Activated naive CD4-positive, alpha-beta T cell treated with anti-CD3 and anti-CD28 coated beads, Interleukin-2, amount 50 U/mL, for 72 hours (primary cell): ENCODE measurements around the gene ARHGEF9. TPM values are rescaled to one million over a fixed set of nuclear protein-coding genes. Genes with fewer than 3 reads are reported as not detected.

ENCODE experiments used
- ATAC-seq, 2 donors: fragments of 150-1000 bp; cut with Tn5 transposase; 2 replicates each; pipeline ENCODE4 v1.10.0; 2021; ENCODE audit warnings: mild to moderate bottlenecking in 2 of 2, moderate library complexity in 2 of 2
- DNase-seq, 2 donors: peaks; one replicate each; pipeline ENCODE4 v3.0.0; 2021 to 2022; ENCODE audit warnings: low spot score in 2 of 2
- H3K27ac Mint-ChIP-seq, 2 donors: one replicate each; pipeline ENCODE4 v1.8.0; 2022; ENCODE audit warnings: mild to moderate bottlenecking in 2 of 2, mixed read lengths in 2 of 2
- H3K36me3 Mint-ChIP-seq, 2 donors: one replicate each; pipeline ENCODE4 v1.8.0; 2022; ENCODE audit warnings: mixed read lengths in 2 of 2
- H3K9me3 Mint-ChIP-seq, 2 donors: one replicate each; pipeline ENCODE4 v1.8.0; 2022; ENCODE audit warnings: mixed read lengths in 2 of 2
- total RNA-seq, 2 donors: library from RNA; stranded (reverse); gene quantifications; one replicate each; pipeline ENCODE4 v1.2.3, GENCODE V29; 2022

Gene ARHGEF9
- total RNA-seq, 2 donors from 2014 or later = 15.8 to 21.4 TPM

- H3K27ac Mint-ChIP-seq = peak overlapping the region; percentile 93 to 96
- H3K36me3 Mint-ChIP-seq = peaks cover 9 to 11% of the 10 kb centered on the region in 2 donors
- H3K9me3 Mint-ChIP-seq = peaks cover 0 to 5% of the 10 kb centered on the region in 2 donors
- ATAC-seq (peak; percentile 95 to 96), DNase-seq (peak; percentile 72 to 90)
Measured at GRCh38 chrX:63754860-63755579, 30.0 kb downstream of the ARHGEF9 start.

- peak in 1 of 2 donors; percentile 10 for DNase-seq
- H3K27ac Mint-ChIP-seq = peak overlapping the region; percentile 93 to 97
- peak; percentile 28 to 45 for ATAC-seq
- H3K9me3 Mint-ChIP-seq = peaks cover 0 to 5% of the 10 kb centered on the region in 2 donors
- peaks cover 9 to 11% of the 10 kb centered on the region in 2 donors for H3K36me3 Mint-ChIP-seq
Measured at GRCh38 chrX:63754136-63754859, 30.7 kb downstream of the ARHGEF9 start.

GRCh38 chrX:63751481-63751880 is 33.5 kb downstream of the ARHGEF9 start:
- no peak overlapping the region for H3K27ac Mint-ChIP-seq
- no peak for ATAC-seq
- no peak for DNase-seq
- H3K9me3 Mint-ChIP-seq = no peaks in the 10 kb centered on the region
- H3K36me3 Mint-ChIP-seq = peaks cover 9 to 11% of the 10 kb centered on the region in 2 donors

- H3K27ac Mint-ChIP-seq = no peak overlapping the region
- H3K36me3 Mint-ChIP-seq = peaks cover 9 to 11% of the 10 kb centered on the region in 2 donors
- ATAC-seq (no peak), DNase-seq (no peak)
- H3K9me3 Mint-ChIP-seq = no peaks in the 10 kb centered on the region
Measured at GRCh38 chrX:63750811-63751210, 34.2 kb downstream of the ARHGEF9 start.

- peaks cover 0 to 13% of the 10 kb centered on the region in 2 donors for H3K36me3 Mint-ChIP-seq
- ATAC-seq (no peak), DNase-seq (no peak)
- no peaks in the 10 kb centered on the region for H3K9me3 Mint-ChIP-seq
- peak overlapping the region in 1 of 2 donors; percentile 32 for H3K27ac Mint-ChIP-seq
Measured at GRCh38 chrX:63747331-63747730, 37.7 kb downstream of the ARHGEF9 start.

GRCh38 chrX:63746715-63747114 is 38.3 kb downstream of the ARHGEF9 start:
- peak in 1 of 2 donors; percentile 12 for ATAC-seq
- Mint-ChIP-seq H3K27ac (peak overlapping the region in 1 of 2 donors; percentile 85), H3K9me3 (no peaks in the 10 kb centered on the region), H3K36me3 (peaks cover 0 to 19% of the 10 kb centered on the region in 2 donors)
- DNase-seq = no peak

- peak; percentile 100 for ATAC-seq
- no peak for DNase-seq
- Mint-ChIP-seq H3K36me3 (peaks cover 0 to 19% of the 10 kb centered on the region in 2 donors), H3K27ac (peak overlapping the region in 1 of 2 donors; percentile 85), H3K9me3 (no peaks in the 10 kb centered on the region)
Measured at GRCh38 chrX:63746278-63746677, 38.7 kb downstream of the ARHGEF9 start.

GRCh38 chrX:63744850-63745394 is 40.1 kb downstream of the ARHGEF9 start:
- H3K27ac Mint-ChIP-seq = no peak overlapping the region
- H3K9me3 Mint-ChIP-seq = no peaks in the 10 kb centered on the region
- no peak for DNase-seq
- H3K36me3 Mint-ChIP-seq = peaks cover 0 to 19% of the 10 kb centered on the region in 2 donors
- no peak for ATAC-seq

GRCh38 chrX:63743596-63743995 is 41.4 kb downstream of the ARHGEF9 start:
- ATAC-seq = no peak
- DNase-seq = no peak
- no peak overlapping the region for H3K27ac Mint-ChIP-seq
- H3K36me3 Mint-ChIP-seq = peaks cover 0 to 19% of the 10 kb centered on the region in 2 donors
- no peaks in the 10 kb centered on the region for H3K9me3 Mint-ChIP-seq

- DNase-seq = no peak
- no peak overlapping the region for H3K27ac Mint-ChIP-seq
- no peaks in the 10 kb centered on the region for H3K9me3 Mint-ChIP-seq
- no peak for ATAC-seq
- H3K36me3 Mint-ChIP-seq = peaks cover 0 to 19% of the 10 kb centered on the region in 2 donors
Measured at GRCh38 chrX:63740382-63740781, 44.6 kb downstream of the ARHGEF9 start.

GRCh38 chrX:63739885-63740284 is 45.1 kb downstream of the ARHGEF9 start:
- Mint-ChIP-seq H3K27ac (no peak overlapping the region), H3K9me3 (no peaks in the 10 kb centered on the region), H3K36me3 (peaks cover 0 to 19% of the 10 kb centered on the region in 2 donors)
- DNase-seq = no peak
- no peak for ATAC-seq

- peak; percentile 84 to 90 for ATAC-seq
- Mint-ChIP-seq H3K9me3 (no peaks in the 10 kb centered on the region), H3K36me3 (peaks cover 0 to 14% of the 10 kb centered on the region in 2 donors), H3K27ac (no peak overlapping the region)
- peak in 1 of 2 donors; percentile 3 for DNase-seq
Measured at GRCh38 chrX:63738696-63739095, 46.3 kb downstream of the ARHGEF9 start.

- ATAC-seq (no peak), DNase-seq (no peak)
- H3K27ac Mint-ChIP-seq = no peak overlapping the region
- H3K36me3 Mint-ChIP-seq = peaks cover 0 to 5% of the 10 kb centered on the region in 2 donors
- peaks cover 0 to under 1% of the 10 kb centered on the region in 2 donors for H3K9me3 Mint-ChIP-seq
Measured at GRCh38 chrX:63737131-63737921, 47.7 kb downstream of the ARHGEF9 start.

- ATAC-seq = no peak
- Mint-ChIP-seq H3K36me3 (no peaks in the 10 kb centered on the region), H3K9me3 (peaks cover 0 to 5% of the 10 kb centered on the region in 2 donors), H3K27ac (no peak overlapping the region)
- no peak for DNase-seq
Measured at GRCh38 chrX:63735882-63736281, 49.1 kb downstream of the ARHGEF9 start.

- Mint-ChIP-seq H3K36me3 (peaks cover 6 to 17% of the 10 kb centered on the region in 2 donors), H3K27ac (no peak overlapping the region), H3K9me3 (no peaks in the 10 kb centered on the region)
- no peak for DNase-seq
- ATAC-seq = no peak
Measured at GRCh38 chrX:63720293-63720692, 64.7 kb downstream of the ARHGEF9 start.

GRCh38 chrX:63719633-63720032 is 65.4 kb downstream of the ARHGEF9 start:
- H3K9me3 Mint-ChIP-seq = no peaks in the 10 kb centered on the region
- no peak for ATAC-seq
- H3K36me3 Mint-ChIP-seq = peaks cover 6 to 17% of the 10 kb centered on the region in 2 donors
- no peak overlapping the region for H3K27ac Mint-ChIP-seq
- DNase-seq = no peak
